Measurements from ENCODE around the gene HBQ1.
A peak's percentile ranks its signal among the peaks of the same experiment; 100 is the strongest.
"Not testable (repeated sequence)": the region's sequence is repeated elsewhere in the genome, so short reads cannot be mapped to it uniquely, and the experiment has no call there.

The HBQ1 gene

GRCh38 chr16:176477-177382, 3.5 kb upstream of the HBQ1 start, which contains the start of gene HBA1:
HBA1 (plus strand) TSS chr16:176680; CDS start chr16:176717, 37 bp downstream.
- DNase-seq, result not testable (repeated sequence)

GRCh38 chr16:177394-177822, 2.9 kb upstream of the HBQ1 start:
- no peak for DNase-seq

GRCh38 chr16:177981-178667, 2.1 kb upstream of the HBQ1 start:
- DNase-seq, result no peak

- DNase-seq, result no peak
Measured at GRCh38 chr16:178668-179015, 1.6 kb upstream of the HBQ1 start.

GRCh38 chr16:179211-180092, 807 bp upstream of the HBQ1 start:
- DNase-seq, result no peak

GRCh38 chr16:180681-181564, 664 bp downstream of the HBQ1 start:
- DNase-seq, result peak; percentile 32 to 90

GRCh38 chr16:181565-182021, 1.3 kb downstream of the HBQ1 start:
- DNase-seq, result no peak

- DNase-seq, result no peak
Measured at GRCh38 chr16:183005-183404, 2.7 kb downstream of the HBQ1 start.

GRCh38 chr16:185213-185612, 5.0 kb downstream of the HBQ1 start:
- DNase-seq, result no peak

GRCh38 chr16:185691-186090, 5.4 kb downstream of the HBQ1 start:
- no peak for DNase-seq

- DNase-seq, result no peak
Measured at GRCh38 chr16:187330-187729, 7.1 kb downstream of the HBQ1 start.

- peak in 1 of 2 experiments; percentile 38 for DNase-seq
Measured at GRCh38 chr16:188674-189073, 8.4 kb downstream of the HBQ1 start.

- no peak for DNase-seq
Measured at GRCh38 chr16:189604-190186, 9.4 kb downstream of the HBQ1 start.

- DNase-seq, result no peak
Measured at GRCh38 chr16:191831-192230, 11.6 kb downstream of the HBQ1 start.

- DNase-seq, result no peak
Measured at GRCh38 chr16:192686-193085, 12.4 kb downstream of the HBQ1 start.

GRCh38 chr16:193441-193840, 13.2 kb downstream of the HBQ1 start:
- no peak for DNase-seq

GRCh38 chr16:194516-194915, 14.3 kb downstream of the HBQ1 start:
- no peak for DNase-seq

- no peak for DNase-seq
Measured at GRCh38 chr16:200388-200787, 20.1 kb downstream of the HBQ1 start.

- no peak for DNase-seq
Measured at GRCh38 chr16:203246-203645, 23.0 kb downstream of the HBQ1 start.

GRCh38 chr16:204046-204445, 23.8 kb downstream of the HBQ1 start:
- not testable (repeated sequence) for DNase-seq

- not testable (repeated sequence) for DNase-seq
Measured at GRCh38 chr16:209359-209758, 29.1 kb downstream of the HBQ1 start.
